ENCODE data around the gene MEIOB.

DNA sequence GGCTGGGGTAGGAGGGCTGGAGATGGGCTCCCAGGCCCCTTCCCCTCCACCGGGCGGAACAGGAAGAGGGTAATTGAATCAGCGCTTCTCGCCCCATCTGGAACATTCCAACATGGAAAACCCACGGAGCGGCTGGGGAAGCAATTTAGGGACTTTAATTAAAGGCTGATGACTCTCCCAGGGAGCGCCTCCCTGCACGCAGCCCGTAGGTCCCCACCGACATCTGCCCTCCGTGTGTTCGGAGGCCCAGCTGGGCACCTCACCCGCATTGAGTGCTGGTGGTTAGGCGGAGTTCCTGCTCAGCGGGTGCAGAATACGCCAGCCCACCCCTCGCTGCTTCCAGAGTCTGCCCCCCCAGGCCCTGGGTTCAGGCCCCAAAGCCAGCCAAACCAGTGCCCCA lies 36.2 kb upstream of the MEIOB start:
- TF ChIP-seq POLR2A (IDR thresholded peaks at IDR 0.05) (no peak), EP300 (IDR thresholded peaks at IDR 0.05) (no peak), POLR2AphosphoS5 (IDR thresholded peaks at IDR 0.05) (no peak)
- TF ChIP-seq, protein P1, sequence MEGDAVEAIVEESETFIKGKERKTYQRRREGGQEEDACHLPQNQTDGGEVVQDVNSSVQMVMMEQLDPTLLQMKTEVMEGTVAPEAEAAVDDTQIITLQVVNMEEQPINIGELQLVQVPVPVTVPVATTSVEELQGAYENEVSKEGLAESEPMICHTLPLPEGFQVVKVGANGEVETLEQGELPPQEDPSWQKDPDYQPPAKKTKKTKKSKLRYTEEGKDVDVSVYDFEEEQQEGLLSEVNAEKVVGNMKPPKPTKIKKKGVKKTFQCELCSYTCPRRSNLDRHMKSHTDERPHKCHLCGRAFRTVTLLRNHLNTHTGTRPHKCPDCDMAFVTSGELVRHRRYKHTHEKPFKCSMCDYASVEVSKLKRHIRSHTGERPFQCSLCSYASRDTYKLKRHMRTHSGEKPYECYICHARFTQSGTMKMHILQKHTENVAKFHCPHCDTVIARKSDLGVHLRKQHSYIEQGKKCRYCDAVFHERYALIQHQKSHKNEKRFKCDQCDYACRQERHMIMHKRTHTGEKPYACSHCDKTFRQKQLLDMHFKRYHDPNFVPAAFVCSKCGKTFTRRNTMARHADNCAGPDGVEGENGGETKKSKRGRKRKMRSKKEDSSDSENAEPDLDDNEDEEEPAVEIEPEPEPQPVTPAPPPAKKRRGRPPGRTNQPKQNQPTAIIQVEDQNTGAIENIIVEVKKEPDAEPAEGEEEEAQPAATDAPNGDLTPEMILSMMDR (IDR thresholded peaks at IDR 0.05), result no peak

Measured in gastroesophageal sphincter (tissue), 3 donors.